ENCODE results near the gene HAPLN3.
"Not testable (repeated sequence)": the region's sequence is repeated elsewhere in the genome, so short reads cannot be mapped to it uniquely, and the experiment has no call there.

- TF ChIP-seq CTCF (IDR thresholded peaks at IDR 0.05 in 4 of 5, conservative IDR thresholded peaks at IDR 0.05 in 1 of 5); POLR2A (IDR thresholded peaks at IDR 0.05): not testable (repeated sequence)
Measured at GRCh38 chr15:88929358-88930098, 34.2 kb upstream of the HAPLN3 start.
